Activated CD4-positive, CD25-positive, alpha-beta regulatory T cell treated with anti-CD3 and anti-CD28 coated beads, Interleukin-2, amount 50 U/mL, for 16 hours (primary cell): ENCODE data around the gene RUNX1.

Source experiments
- DNase-seq: peaks from one replicate; pipeline ENCODE4 v3.0.0-alpha.2; 2020; ENCODE audit warnings: low read depth, low spot score

RUNX1 gene

DNA sequence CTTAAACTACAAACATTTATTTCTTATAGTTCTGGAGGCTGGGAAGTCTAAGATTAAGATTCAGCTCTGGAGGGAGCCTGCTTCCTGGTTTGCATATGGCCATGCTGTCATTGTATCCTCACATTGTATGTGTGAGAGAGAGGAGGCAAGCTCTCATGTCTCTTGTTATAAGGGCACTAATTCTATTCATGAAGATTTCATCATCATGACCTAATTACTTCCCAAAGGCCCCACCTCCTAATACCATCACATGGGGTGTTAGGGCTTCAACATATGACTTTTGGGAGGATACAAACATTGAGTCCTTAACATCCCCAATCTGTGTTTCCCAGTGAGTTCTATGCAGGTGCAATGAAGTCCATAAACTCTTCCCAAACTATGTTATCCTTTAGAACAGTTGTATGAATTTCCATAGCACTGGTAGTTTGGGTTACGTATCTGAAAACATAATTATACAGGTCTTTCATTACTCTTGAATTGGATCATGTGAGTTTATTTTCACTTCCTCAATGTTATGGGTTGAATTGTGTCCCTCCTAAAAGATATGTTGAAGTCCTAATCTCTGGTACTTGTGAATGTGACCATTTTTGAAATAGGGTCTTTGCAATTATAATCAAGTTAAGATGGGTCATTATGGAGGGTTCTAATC, 124.2 kb downstream of the RUNX1 start:
- no peak for DNase-seq

DNA sequence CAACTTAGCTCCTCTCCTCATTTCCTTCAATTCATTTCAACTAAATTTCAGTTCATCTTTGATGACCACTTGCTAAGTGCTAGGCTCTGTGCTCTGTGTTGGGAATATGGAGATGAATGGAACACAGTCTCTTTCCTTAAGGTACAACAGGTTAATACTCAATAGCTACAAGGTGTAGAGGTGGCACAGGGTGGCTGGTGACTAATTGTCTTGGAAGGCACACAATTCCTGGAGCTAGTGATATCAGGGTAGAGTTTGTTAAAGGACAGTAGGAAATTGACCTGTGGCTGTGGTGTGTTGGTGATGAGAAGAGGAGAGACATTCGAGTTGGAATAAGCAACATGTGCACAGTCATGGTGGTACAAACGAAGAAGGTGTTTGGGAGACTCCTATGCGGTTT, 124.9 kb downstream of the RUNX1 start:
- DNase-seq: no peak

- no peak for DNase-seq
Measured at GRCh38 chr21:34923626-34924025, 125.5 kb downstream of the RUNX1 start.

DNA sequence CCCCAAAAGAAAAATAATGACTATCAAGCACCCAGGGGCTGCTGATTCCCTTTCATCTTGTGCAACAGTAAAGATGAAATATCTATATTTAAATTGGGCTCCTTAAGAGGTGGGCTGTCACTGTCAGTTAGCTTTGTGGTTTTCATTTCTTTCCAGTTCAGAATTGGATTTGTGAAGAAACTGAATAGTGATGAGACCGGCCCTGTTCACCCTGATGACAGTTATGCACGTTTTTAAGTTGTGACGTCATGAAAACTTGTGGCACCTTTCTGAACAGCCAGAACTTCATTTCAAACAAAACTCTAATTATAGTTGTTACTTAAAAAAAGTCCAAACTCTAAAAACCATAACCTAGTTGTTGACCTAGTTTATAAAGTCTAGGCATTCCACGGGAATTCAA, 125.9 kb downstream of the RUNX1 start:
- DNase-seq: no peak

GRCh38 chr21:34922479-34922878, 126.6 kb downstream of the RUNX1 start:
- DNase-seq: no peak

- DNase-seq: no peak
Measured at GRCh38 chr21:34921151-34921550, 128.0 kb downstream of the RUNX1 start.

DNA sequence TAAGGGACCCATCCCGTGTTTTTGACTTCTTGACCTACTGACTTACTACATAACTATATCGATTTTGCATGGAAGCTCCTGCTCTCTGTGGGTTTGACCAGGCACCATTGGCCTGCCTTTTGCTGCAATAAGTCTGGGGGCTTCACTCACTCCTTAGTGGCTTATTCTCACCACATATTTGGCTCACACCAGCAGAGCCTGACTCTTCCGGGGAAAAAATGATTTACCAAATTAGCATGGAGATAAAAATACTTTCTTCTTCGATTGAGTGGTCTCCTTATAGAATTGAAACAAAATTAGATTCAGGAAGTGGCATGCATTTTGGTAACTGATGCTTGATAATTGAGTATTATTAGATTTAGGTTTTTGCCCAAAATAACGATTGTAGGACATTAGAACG, 129.7 kb downstream of the RUNX1 start:
- no peak for DNase-seq

- DNase-seq: no peak
Measured at GRCh38 chr21:34916446-34916845, 132.7 kb downstream of the RUNX1 start.

DNA sequence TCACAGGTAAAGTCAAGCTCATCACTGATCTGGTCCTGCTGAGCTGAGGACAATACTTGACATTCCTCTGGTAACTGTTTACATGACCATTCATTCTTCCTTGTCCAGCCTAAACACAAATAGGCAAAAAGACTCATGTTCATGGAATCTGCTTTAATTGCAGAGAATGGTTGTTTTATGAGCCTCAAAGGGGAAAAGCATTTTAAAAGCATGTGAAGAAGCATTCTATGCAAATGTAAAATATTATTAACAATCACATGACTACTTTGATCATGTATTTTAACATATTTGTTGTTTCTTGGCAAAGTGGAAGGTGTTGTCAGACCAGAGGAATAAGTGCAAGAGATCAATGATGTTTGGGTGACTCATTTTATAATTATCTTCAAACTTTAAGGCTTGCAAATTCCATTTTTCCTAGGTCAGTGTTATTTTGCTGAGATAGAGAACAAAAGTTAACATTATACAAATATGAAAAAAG, 133.7 kb downstream of the RUNX1 start:
- no peak for DNase-seq

- no peak for DNase-seq
Measured at GRCh38 chr21:34914239-34914638, 134.9 kb downstream of the RUNX1 start.

GRCh38 chr21:34913811-34914210, 135.3 kb downstream of the RUNX1 start:
- no peak for DNase-seq

GRCh38 chr21:34912022-34912945, 136.8 kb downstream of the RUNX1 start:
- no peak for DNase-seq

GRCh38 chr21:34911360-34911759, 137.7 kb downstream of the RUNX1 start:
- no peak for DNase-seq

GRCh38 chr21:34910396-34910795, 138.7 kb downstream of the RUNX1 start:
- no peak for DNase-seq

DNA sequence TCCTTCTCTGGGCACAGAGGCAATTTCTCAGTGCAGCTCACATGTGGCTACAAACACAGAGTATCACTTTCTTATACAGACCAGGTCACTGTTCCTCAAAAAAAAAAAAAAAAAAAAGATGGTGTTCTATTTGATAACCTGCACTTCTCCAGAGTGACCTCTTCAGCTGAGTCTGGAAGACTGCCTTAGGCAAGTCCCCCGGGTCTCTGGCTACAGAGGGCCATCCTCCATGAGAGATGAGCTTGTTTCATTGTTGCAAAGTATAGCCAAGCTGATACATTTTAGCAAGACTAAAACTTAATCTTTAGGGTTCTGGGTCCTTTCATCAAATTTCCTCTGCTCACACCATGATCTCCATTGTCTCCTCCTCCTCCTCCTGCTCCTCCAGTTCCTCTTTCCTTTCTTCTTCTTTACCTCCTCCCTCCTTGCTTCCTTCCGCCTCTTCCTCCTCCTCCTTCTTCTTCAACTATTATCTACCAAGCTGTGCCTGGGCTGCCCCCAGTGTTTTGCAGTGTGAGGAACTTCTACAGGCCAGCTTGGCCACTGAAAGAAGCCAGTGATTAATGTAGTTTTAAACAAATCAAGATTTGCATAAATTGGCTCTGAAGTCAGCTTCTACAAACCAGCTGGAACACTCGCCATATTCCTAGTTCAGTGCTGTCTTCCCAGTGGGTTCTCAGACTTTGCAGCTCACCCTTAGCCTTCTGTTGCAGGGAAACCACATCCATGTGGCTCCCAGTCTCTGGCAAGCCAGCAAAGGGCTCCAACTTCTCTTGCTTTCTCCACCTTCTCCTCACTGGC, 139.4 kb downstream of the RUNX1 start:
- DNase-seq: no peak

DNA sequence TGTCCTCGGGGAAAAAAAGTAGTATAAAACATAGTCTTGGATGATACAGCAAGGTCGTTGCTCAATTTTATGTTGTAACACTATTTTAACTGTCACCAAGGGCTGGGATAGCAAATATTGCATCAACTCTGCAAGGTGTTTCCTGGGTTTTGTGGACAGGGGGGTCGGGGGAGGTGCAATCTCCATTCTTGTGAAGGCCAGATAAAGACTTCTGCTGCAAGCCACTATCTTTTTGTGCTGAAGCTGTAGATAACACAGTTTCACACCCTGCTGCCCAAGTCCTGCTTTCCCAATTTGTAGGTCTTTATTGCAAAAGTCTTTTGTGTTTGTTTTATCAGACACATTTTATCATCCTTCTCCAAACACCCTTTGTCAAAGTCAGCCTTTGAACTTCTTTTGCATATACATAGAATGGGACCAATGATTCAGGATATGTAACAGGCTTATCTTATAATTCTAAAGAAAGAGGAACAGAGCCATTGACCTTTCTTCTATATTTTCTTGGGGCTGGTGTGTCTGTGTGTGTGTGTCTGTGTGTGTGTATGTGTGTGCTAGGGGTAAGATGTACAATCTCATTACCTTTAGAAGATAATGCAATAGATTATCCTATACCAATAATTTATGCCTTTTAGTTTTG, 140.6 kb downstream of the RUNX1 start:
- DNase-seq: no peak

- no peak for DNase-seq
Measured at GRCh38 chr21:34907461-34908418, 141.4 kb downstream of the RUNX1 start.

DNA sequence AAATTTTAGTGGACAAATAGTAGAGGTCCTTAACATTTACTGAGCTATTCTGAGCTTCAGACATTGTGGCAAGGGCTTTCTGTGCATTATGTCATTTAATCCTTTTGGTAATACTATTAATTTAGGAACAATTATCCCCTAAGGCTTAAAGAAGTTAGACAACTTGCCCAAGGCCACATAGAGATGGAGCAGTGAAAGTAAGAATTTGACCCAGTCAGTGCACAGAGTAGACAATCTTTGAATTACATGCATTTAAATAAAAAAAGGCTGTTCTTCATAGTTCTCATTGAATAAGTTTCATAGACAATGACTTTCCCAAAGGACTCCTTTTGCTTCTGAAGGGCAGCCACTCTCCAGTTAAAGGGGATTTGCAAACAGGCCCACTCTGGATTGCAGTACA, 142.7 kb downstream of the RUNX1 start:
- no peak for DNase-seq

DNA sequence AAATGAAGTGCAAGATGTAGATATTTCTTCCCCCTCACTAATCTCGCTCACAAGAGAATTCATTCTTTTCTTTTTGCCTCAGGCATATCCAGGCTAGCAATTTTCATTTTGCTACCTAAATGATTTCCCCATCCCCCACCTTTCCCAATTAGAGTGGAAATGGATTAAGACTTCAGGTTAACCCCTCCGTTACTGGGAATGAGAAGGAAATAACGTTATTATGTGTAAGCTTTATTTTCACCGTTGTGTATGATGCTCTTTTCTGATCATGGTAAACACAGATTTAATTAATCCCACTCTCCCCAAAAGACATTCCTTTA, 143.9 kb downstream of the RUNX1 start:
- no peak for DNase-seq

DNA sequence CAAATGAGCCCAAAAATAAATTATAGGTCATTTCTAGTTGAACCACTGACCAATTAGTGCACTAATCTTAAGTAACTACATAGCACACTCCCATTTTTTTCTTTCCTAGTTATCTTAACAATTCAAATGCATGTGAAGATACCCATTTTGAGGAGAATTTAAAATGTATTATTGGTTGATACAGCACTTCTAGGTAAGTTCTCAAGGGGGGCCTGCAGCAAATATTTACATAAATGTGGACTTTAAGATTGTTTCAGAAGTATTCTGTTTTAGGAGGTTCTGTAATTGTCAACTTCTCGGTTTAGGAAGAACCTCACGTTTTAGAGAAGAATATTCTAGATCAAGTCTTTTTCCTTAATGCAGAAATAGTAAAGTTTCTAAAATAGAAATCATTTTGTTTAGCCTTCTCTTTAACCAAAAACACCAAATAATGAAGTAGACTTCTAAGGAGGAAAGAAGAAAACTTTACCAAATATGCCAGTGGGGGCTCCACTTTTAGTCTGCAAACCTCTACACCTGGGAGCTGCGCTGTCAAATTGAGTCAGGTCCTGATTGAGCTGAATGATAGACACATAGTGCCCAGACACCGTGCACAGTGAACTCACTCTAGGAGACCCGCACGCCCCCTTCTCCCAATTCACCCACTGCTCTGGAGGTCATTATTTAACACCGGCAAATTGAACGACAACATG, 144.4 kb downstream of the RUNX1 start:
- no peak for DNase-seq
